ENCODE measurements around the gene SKAP1. TPM values are rescaled to one million over a fixed set of nuclear protein-coding genes. Genes with fewer than 3 reads are reported as not detected.

Gene SKAP1
- total RNA-seq, 2 experiments from 2014 or later: 1.2 TPM; not detected in 1

DNA sequence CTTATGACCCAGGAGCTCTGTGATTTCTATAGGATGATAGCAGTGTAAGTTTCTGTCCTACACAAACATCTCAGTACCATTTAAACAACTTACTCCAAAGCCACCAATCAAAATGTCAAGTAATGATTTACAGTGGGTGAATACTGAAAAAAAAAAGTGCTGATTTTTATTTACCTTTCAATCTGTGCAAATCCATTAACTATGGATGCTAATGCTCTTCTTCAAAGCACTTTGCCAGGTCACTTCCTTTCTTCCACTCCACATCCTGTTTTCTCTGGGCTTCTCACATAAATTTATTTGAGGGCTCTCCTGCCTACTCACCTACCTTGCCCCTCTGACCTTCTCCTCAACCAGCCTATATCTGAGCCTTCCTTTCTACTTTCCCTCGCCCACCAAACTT is 101.6 kb downstream of the SKAP1 start:
- no peaks in the 10 kb centered on the region for H4K20me1 ChIP-seq (ENCODE audit: insufficient read depth, low read length)
- CTCF ChIA-PET (ENCODE audit: unreplicated experiment): no interaction called here
- no peaks in the 10 kb centered on the region for H3K79me2 ChIP-seq (ENCODE audit: insufficient read depth, low read depth, low read length)
- POLR2A ChIA-PET: no interaction called here
- TF ChIP-seq EZH2phosphoT487 (IDR thresholded peaks at IDR 0.05; ENCODE audit: borderline replicate concordance, low read depth, low read length) (no peak), CTCF (conservative IDR thresholded peaks at IDR 0.05; ENCODE audit: low read length) (no peak)
- no peaks in the 10 kb centered on the region for H3K4me1 ChIP-seq (ENCODE audit: insufficient read depth, low read length, poor library complexity, severe bottlenecking)
- H3K9me2 ChIP-seq (ENCODE audit: insufficient read depth, low read length): no peaks in the 10 kb centered on the region
- H3K4me3 ChIP-seq (ENCODE audit: low read depth, low read length, poor library complexity, severe bottlenecking): no peak overlapping the region
- no peak for DNase-seq (ENCODE audit: low spot score)
- no peak overlapping the region for H2AFZ ChIP-seq (ENCODE audit: low read length)
- BruUV-seq (replicated peaks): no TSS peak
- H3K27ac ChIP-seq (ENCODE audit: low read depth, low read length, poor library complexity, severe bottlenecking): no peak overlapping the region
- H3K36me3 ChIP-seq (ENCODE audit: insufficient read depth, low read length): no peaks in the 10 kb centered on the region
- intact Hi-C loops (cut with micrococcal nuclease; ENCODE audit: unreplicated experiment): no loop called here
- no peak overlapping the region for H3K4me2 ChIP-seq (ENCODE audit: low read length)
- H3K9me3 ChIP-seq (ENCODE audit: low read length): no peaks in the 10 kb centered on the region

DNA sequence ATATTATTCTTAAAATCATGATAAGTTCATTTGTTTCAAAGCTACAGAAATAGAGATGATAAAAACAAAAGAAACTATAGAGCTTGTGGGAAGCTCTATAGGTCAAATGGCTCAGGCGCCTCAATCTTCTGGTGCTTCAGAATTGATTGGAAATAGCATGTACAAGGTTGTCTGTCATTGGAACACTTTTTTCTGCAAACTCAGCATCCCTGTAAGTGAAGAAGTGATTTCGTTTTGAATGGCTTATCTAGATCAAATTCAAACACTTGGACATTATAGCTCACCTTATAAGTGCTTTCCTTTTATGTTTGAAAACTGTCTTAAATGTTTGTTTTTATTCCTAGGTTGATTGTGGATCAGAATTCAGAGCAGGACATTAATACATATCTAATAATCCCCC is 103.7 kb downstream of the SKAP1 start:
- ChIA-PET POLR2A (interaction anchor here (0.6 to 0.9 kb wide), 2 partner anchors 33 to 47 kb away, joined by 3 to 5 read pairs; no protein-coding TSS in a partner anchor), CTCF (ENCODE audit: unreplicated experiment) (no interaction called here)
- TF ChIP-seq CTCF (conservative IDR thresholded peaks at IDR 0.05; ENCODE audit: low read length): no peak
- TF ChIP-seq EZH2phosphoT487 (IDR thresholded peaks at IDR 0.05; ENCODE audit: borderline replicate concordance, low read depth, low read length): no peak
- Histone ChIP-seq H3K36me3 (ENCODE audit: insufficient read depth, low read length) (no peaks in the 10 kb centered on the region), H3K4me3 (ENCODE audit: low read depth, low read length, poor library complexity, severe bottlenecking) (no peak overlapping the region), H3K9me2 (ENCODE audit: insufficient read depth, low read length) (no peaks in the 10 kb centered on the region), H2AFZ (ENCODE audit: low read length) (no peak overlapping the region), H3K79me2 (ENCODE audit: insufficient read depth, low read depth, low read length) (no peaks in the 10 kb centered on the region), H3K4me1 (ENCODE audit: insufficient read depth, low read length, poor library complexity, severe bottlenecking) (no peaks in the 10 kb centered on the region), H3K27ac (ENCODE audit: low read depth, low read length, poor library complexity, severe bottlenecking) (no peak overlapping the region), H4K20me1 (ENCODE audit: insufficient read depth, low read length) (no peaks in the 10 kb centered on the region), H3K9me3 (ENCODE audit: low read length) (no peaks in the 10 kb centered on the region), H3K4me2 (ENCODE audit: low read length) (no peak overlapping the region)
- intact Hi-C loops (cut with micrococcal nuclease; ENCODE audit: unreplicated experiment): no loop called here
- no TSS peak for BruUV-seq (replicated peaks)
- no peak for DNase-seq (ENCODE audit: low spot score)

DNA sequence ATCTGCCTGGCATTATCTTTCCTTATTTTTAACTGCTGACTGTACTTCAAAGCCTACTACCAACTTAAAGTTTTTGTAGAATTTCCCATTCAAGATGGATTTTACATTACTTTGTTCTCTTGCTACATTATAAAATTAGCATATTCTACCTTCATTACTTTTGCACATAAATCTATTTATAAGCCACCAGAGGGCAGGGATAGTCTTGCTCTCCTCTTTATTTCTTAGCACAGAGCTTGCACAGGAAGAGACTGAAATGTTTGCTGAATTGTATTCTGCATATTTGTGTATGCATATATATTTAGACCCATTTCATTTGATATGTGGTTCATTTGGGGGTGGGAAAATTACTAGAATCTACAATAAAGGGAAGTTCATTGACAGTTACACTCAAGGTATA is 108.0 kb downstream of the SKAP1 start:
- BruUV-seq (replicated peaks): no TSS peak
- Histone ChIP-seq H4K20me1 (ENCODE audit: insufficient read depth, low read length) (no peaks in the 10 kb centered on the region), H3K27ac (ENCODE audit: low read depth, low read length, poor library complexity, severe bottlenecking) (no peak overlapping the region), H3K9me3 (ENCODE audit: low read length) (no peaks in the 10 kb centered on the region), H3K4me1 (ENCODE audit: insufficient read depth, low read length, poor library complexity, severe bottlenecking) (no peaks in the 10 kb centered on the region), H3K79me2 (ENCODE audit: insufficient read depth, low read depth, low read length) (no peaks in the 10 kb centered on the region), H3K4me3 (ENCODE audit: low read depth, low read length, poor library complexity, severe bottlenecking) (no peak overlapping the region), H2AFZ (ENCODE audit: low read length) (no peak overlapping the region), H3K9me2 (ENCODE audit: insufficient read depth, low read length) (no peaks in the 10 kb centered on the region), H3K4me2 (ENCODE audit: low read length) (no peak overlapping the region), H3K36me3 (ENCODE audit: insufficient read depth, low read length) (no peaks in the 10 kb centered on the region)
- intact Hi-C loops (cut with micrococcal nuclease; ENCODE audit: unreplicated experiment): no loop called here
- TF ChIP-seq EZH2phosphoT487 (IDR thresholded peaks at IDR 0.05; ENCODE audit: borderline replicate concordance, low read depth, low read length) (no peak), CTCF (conservative IDR thresholded peaks at IDR 0.05; ENCODE audit: low read length) (peak; percentile 63)
- DNase-seq (ENCODE audit: low spot score): peak; percentile 16
- POLR2A ChIA-PET: no interaction called here
- CTCF ChIA-PET (ENCODE audit: unreplicated experiment): no interaction called here

All from OCI-LY7 (cell line).